GM19238 (cell line): Measurements from ENCODE around the gene MCAT.
A peak's percentile ranks its signal among the peaks of the same experiment; 100 is the strongest.

Experiments used
- DNase-seq: peaks from one replicate; pipeline ENCODE4 v3.0.0; 2011; ENCODE audit warnings: low spot score; ENCODE audit not compliant: insufficient read length

MCAT gene

GRCh38 chr22:43094085-43094484 is 49.1 kb downstream of the MCAT start:
- DNase-seq: no peak

- DNase-seq: no peak
These were observed 51.1 kb downstream of the MCAT start for GRCh38 chr22:43092085-43092484.

DNA sequence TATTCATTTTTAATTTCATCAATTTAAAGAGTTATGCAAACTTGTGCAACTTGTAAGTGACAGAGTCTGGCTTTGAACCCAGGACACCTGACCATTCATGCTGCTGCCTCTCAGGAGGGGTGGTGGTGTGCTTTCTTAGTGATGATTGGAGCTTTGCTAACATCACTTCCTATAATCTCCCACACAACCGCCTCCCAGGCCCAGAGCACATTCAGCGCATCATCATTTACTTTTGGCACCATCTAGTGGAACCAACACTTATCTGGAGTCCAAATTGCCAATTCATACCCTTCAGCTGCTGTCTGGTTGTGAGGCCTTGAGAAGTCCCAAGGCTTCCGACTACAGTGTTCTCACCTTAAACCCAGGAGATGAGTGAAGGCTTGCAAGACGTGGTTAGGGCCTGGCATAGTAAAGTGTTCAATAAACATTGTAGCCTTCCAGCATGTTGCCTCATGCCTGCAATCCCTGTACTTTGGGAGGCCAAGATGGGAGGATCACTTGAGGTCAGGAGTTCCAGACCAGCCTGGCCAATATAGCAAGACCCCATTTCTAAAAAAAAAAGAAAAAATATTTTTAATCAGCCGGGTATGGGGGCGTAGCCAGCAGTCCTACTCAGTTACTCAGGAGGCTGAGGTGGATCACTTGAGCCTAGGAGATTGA is 52.9 kb downstream of the MCAT start:
- peak; percentile 65 for DNase-seq

GRCh38 chr22:43088984-43089717 is 54.0 kb downstream of the MCAT start, which contains the start of gene TTLL1:
Gene TTLL1, minus strand, starts transcription at chr22:43089391. Its CDS starts 13,805 bp downstream, at chr22:43075586.
- DNase-seq: peak; percentile 97

DNA sequence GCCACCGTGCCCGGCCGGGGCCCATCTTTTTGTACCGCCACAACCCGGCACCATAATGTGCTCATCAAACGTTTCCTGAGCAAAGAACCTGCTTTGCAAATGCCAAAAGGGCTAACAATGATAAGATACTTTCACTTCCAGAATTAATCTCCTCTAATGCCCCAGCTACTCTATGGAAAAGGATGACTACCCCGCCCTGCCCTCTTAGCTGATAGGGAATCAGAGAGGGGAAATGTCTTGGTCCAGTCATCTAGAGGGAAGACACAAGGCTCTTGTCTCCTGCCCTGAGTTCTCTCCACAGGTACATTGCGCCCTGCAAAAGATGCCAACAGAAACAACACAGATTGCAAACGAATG is 54.6 kb downstream of the MCAT start:
- no peak for DNase-seq

DNA sequence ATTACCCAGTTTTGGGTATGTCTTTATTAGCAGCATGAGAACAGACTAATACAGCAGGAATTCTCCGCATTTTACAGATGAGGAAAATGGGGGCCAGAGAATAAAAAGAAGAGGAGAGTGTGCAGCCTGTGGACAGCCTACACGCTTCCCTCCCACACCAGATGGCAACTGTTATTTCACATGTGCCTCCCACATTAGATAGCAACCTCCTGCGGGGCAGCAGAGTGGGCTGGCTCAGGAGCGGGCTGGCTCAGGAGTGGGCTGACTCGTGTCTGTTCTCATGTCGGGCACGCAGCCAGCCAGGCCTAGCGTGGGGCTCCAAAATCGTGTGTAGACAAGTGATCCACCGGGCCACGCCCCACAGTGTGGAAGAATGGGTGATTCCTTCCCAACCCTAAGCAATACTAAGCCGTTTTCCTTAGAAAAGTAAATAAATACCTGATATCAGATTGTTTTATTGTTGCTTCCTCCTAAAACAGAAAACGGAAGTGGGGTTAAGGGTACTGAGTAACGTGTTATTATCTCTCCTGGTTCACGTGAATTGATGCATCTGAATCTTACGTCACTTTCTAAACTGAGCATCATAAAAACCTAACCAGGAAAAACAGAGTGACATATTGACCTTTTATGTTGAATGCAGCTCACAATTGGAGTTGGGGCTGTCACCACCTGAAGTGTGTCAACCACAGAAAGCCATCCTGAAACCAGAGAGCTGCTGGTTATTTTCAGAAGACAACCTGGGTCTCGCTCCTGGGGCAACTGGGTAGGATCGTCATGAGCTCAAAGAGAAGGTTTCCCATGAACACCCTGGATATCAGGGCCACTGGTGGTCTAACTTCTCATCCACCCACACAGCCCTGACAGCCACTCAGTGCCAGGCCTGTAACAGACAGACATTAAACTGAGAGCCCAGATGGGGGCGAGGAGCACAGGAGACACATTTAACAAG is 57.3 kb downstream of the MCAT start:
- no peak for DNase-seq
